Right atrium auricular region (tissue), 2 donors: Measurements from ENCODE around the gene C4orf54. TPM values are rescaled to one million over a fixed set of nuclear protein-coding genes. Genes with fewer than 3 reads are reported as not detected.
A peak's percentile ranks its signal among the peaks of the same experiment; 100 is the strongest.

Experiments used
- DNase-seq: peaks from one replicate; pipeline ENCODE4 v3.0.0-alpha.2; 2019; ENCODE audit warnings: low spot score
- H3K27ac ChIP-seq, 2 donors: fragments of 200-600 bp; sonication (generic); 1 replicate in 1 of 2; 2 replicates in 1 of 2; pipeline ENCODE4 v1.5.1; 2016 to 2019
- H3K27me3 ChIP-seq, 2 donors: fragments of 200-600 bp; sonication (generic); one replicate each; pipeline versions ENCODE4 v1.5.1 to v1.6.0; 2017 to 2019
- H3K36me3 ChIP-seq: fragments of 200-600 bp; sonication (generic); one replicate; pipeline ENCODE4 v1.5.1; 2016
- H3K4me1 ChIP-seq, 2 donors: fragments of 200-600 bp; sonication (generic); one replicate each; pipeline versions ENCODE4 v1.5.1 to v1.6.0; 2017 to 2019
- H3K4me3 ChIP-seq, 2 donors: fragments of 200-600 bp; sonication (generic); 1 replicate in 1 of 2; 2 replicates in 1 of 2; pipeline ENCODE4 v1.5.1; 2017 to 2019; ENCODE audit warnings: mild to moderate bottlenecking in 1 of 2, moderate library complexity in 1 of 2
- H3K9me3 ChIP-seq, 2 donors: fragments of 200-600 bp; sonication (generic); one replicate each; pipeline ENCODE4 v1.5.1; 2019
- total RNA-seq, 2 donors: library from RNA; depleted of rRNA; stranded (reverse); fragments of >200 nt; gene quantifications; one replicate each; pipeline ENCODE4 v1.1.0, GENCODE V29; 2016
- TF ChIP-seq, protein P1 (sequence below), 2 donors: fragments of 200-600 bp; sonication (generic); IDR thresholded peaks; one replicate each; pipeline ENCODE4 v1.5.1; 2019; ENCODE audit warnings: antibody characterized with exemption in 2 of 2

C4orf54 gene
- total RNA-seq, 2 donors from 2014 or later: 1.2 to 23.6 TPM

DNA sequence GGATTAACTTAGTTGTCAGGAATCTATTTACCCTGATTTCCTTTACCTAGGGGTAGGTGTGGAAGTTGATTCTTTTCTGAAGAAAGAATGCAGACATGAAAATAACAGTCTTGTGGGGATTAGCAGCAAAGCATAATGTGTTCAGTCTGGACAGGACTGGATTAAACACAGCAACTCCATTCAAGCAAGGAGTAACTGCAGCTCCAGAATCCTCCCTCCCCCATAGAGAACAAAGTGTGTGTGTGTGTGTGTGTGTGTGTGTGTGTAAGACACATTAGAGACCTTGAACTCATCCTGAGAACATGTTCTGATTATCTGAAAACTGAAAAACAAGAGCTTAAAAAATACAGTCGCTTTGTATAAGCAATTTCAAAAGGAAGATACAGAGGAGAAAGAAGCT, 9.3 kb downstream of the C4orf54 start:
- Histone ChIP-seq H3K27me3 (no peaks in the 10 kb centered on the region), H3K27ac (peak overlapping the region in 1 of 2 donors; percentile 54), H3K4me1 (peaks cover 0 to 9% of the 10 kb centered on the region in 2 donors), H3K36me3 (peaks cover 5% of the 10 kb centered on the region), H3K4me3 (no peak overlapping the region), H3K9me3 (no peaks in the 10 kb centered on the region)
- TF ChIP-seq, protein P1, sequence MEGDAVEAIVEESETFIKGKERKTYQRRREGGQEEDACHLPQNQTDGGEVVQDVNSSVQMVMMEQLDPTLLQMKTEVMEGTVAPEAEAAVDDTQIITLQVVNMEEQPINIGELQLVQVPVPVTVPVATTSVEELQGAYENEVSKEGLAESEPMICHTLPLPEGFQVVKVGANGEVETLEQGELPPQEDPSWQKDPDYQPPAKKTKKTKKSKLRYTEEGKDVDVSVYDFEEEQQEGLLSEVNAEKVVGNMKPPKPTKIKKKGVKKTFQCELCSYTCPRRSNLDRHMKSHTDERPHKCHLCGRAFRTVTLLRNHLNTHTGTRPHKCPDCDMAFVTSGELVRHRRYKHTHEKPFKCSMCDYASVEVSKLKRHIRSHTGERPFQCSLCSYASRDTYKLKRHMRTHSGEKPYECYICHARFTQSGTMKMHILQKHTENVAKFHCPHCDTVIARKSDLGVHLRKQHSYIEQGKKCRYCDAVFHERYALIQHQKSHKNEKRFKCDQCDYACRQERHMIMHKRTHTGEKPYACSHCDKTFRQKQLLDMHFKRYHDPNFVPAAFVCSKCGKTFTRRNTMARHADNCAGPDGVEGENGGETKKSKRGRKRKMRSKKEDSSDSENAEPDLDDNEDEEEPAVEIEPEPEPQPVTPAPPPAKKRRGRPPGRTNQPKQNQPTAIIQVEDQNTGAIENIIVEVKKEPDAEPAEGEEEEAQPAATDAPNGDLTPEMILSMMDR (IDR thresholded peaks at IDR 0.05): no peak
- no peak for DNase-seq

GRCh38 chr4:99647071-99647470, 10.6 kb downstream of the C4orf54 start:
- TF ChIP-seq, protein P1 (IDR thresholded peaks at IDR 0.05): no peak
- no peaks in the 10 kb centered on the region for H3K9me3 ChIP-seq
- peaks cover 0 to 18% of the 10 kb centered on the region in 2 donors for H3K4me1 ChIP-seq
- H3K27me3 ChIP-seq: no peaks in the 10 kb centered on the region
- DNase-seq: no peak
- H3K36me3 ChIP-seq: peaks cover 5% of the 10 kb centered on the region
- peak overlapping the region in 1 of 2 donors; percentile 63 for H3K27ac ChIP-seq
- no peak overlapping the region for H3K4me3 ChIP-seq

GRCh38 chr4:99645638-99646037, 12.0 kb downstream of the C4orf54 start:
- DNase-seq: no peak
- Histone ChIP-seq H3K36me3 (peaks cover 5% of the 10 kb centered on the region), H3K4me1 (peaks cover 0 to 18% of the 10 kb centered on the region in 2 donors), H3K27ac (peak overlapping the region in 1 of 2 donors; percentile 63), H3K27me3 (no peaks in the 10 kb centered on the region), H3K4me3 (no peak overlapping the region), H3K9me3 (no peaks in the 10 kb centered on the region)
- TF ChIP-seq, protein P1 (IDR thresholded peaks at IDR 0.05): no peak

DNA sequence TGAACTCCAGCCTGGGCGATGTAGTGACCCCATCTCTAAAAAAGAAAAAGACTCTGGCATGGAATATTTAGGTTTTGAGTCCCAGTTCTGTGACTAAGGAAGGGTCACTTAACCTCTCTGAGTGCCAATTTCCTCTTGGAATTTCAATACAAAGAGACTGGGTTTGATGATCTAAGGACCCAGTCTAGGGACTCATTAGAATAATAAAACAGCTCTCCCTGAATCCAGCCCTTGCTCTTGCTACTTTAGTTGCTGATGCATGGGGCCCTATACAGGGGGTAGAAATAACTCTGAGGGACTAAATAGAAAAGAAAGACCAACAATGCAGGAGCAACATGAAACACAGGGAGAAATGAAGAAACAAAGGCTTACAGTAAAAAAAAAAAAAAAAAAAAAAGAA, 12.6 kb downstream of the C4orf54 start:
- Histone ChIP-seq H3K9me3 (no peaks in the 10 kb centered on the region), H3K4me1 (peaks cover 0 to 18% of the 10 kb centered on the region in 2 donors), H3K27ac (peak overlapping the region in 1 of 2 donors; percentile 63), H3K4me3 (no peak overlapping the region), H3K27me3 (no peaks in the 10 kb centered on the region), H3K36me3 (peaks cover 5% of the 10 kb centered on the region)
- DNase-seq: no peak
- TF ChIP-seq, protein P1 (IDR thresholded peaks at IDR 0.05): no peak

GRCh38 chr4:99644453-99644852, 13.2 kb downstream of the C4orf54 start:
- Histone ChIP-seq H3K36me3 (peaks cover 5% of the 10 kb centered on the region), H3K27me3 (no peaks in the 10 kb centered on the region), H3K27ac (peak overlapping the region in 1 of 2 donors; percentile 63), H3K4me1 (peaks cover 0 to 18% of the 10 kb centered on the region in 2 donors), H3K4me3 (no peak overlapping the region), H3K9me3 (no peaks in the 10 kb centered on the region)
- TF ChIP-seq, protein P1 (IDR thresholded peaks at IDR 0.05): no peak
- no peak for DNase-seq
